Activated CD8-positive, alpha-beta T cell treated with anti-CD3 and anti-CD28 coated beads for 36 hours (primary cell): ENCODE results near the gene MIA2. TPM values are rescaled to one million over a fixed set of nuclear protein-coding genes. Genes with fewer than 3 reads are reported as not detected.

Experiments
- ATAC-seq: fragments of 200-7000 bp; cut with Tn5 transposase; one replicate; pipeline ENCODE4 v1.10.0; 2021; ENCODE audit warnings: mild to moderate bottlenecking, moderate library complexity
- CTCF ChIA-PET: fragments of 350-600 bp; sonication (Branson Sonifier 250); formaldehyde crosslinking; loops from one replicate; lab custom pipeline; 2021; ENCODE audit warnings: antibody characterized with exemption; lab: Charles Lee
- POLR2A ChIA-PET: fragments of 350-600 bp; sonication (Branson Sonifier 250); formaldehyde crosslinking; loops from one replicate; lab custom pipeline; 2021; ENCODE audit warnings: antibody characterized with exemption; lab: Charles Lee
- DNase-seq: peaks from one replicate; pipeline ENCODE4 v3.0.0-alpha.2; 2020
- H3K27ac Mint-ChIP-seq: one replicate; pipeline ENCODE4 v1.8.0; 2021; ENCODE audit warnings: mild to moderate bottlenecking, mixed read lengths
- H3K27me3 Mint-ChIP-seq: one replicate; pipeline ENCODE4 v1.8.0; 2021; ENCODE audit warnings: mixed read lengths
- H3K36me3 Mint-ChIP-seq: one replicate; pipeline ENCODE4 v1.8.0; 2021; ENCODE audit warnings: low read depth, mixed read lengths
- H3K4me1 Mint-ChIP-seq: one replicate; pipeline ENCODE4 v1.8.0; 2021; ENCODE audit warnings: low read depth, mixed read lengths
- H3K4me3 Mint-ChIP-seq: one replicate; pipeline ENCODE4 v1.8.0; 2021; ENCODE audit warnings: mild to moderate bottlenecking, moderate library complexity, mixed read lengths
- H3K9me3 Mint-ChIP-seq: one replicate; pipeline ENCODE4 v1.8.0; 2021; ENCODE audit warnings: mixed read lengths
- CTCF ChIP-seq: fragments of 200-600 bp; IDR thresholded peaks from one replicate; pipeline ENCODE4 v1.8.0; 2022; ENCODE audit warnings: antibody characterized with exemption, mild to moderate bottlenecking
- intact Hi-C: fragments of 100-400 bp; cut with micrococcal nuclease; formaldehyde crosslinking; loops from one replicate; pipeline ENCODE4 v1.10.0; 2022
- total RNA-seq, 2 experiments: library from RNA; stranded (reverse); gene quantifications; one replicate each; pipeline ENCODE4 v1.2.3, GENCODE V29; 2021

MIA2 gene
- total RNA-seq, 2 experiments from 2014 or later, result 17.6 to 18.3 TPM

- H3K27ac Mint-ChIP-seq, result peak overlapping the region; percentile 80
- intact Hi-C loops, result no loop called here
- H3K4me3 Mint-ChIP-seq, result no peak overlapping the region
- CTCF ChIA-PET, result no interaction called here
- H3K36me3 Mint-ChIP-seq, result peaks cover 10% of the 10 kb centered on the region
- H3K9me3 Mint-ChIP-seq, result no peaks in the 10 kb centered on the region
- ATAC-seq, result peak; percentile 82
- TF ChIP-seq CTCF, result no peak
- peaks cover 17% of the 10 kb centered on the region for H3K4me1 Mint-ChIP-seq
- no peaks in the 10 kb centered on the region for H3K27me3 Mint-ChIP-seq
- POLR2A ChIA-PET, result interaction anchor here (1.0 kb wide), 1 partner anchor 11 kb away, joined by 3 read pairs; no protein-coding TSS in a partner anchor
- DNase-seq, result peak; percentile 21
Observed at GRCh38 chr14:39395555-39396254, 162.0 kb downstream of the MIA2 start.

GRCh38 chr14:39396448-39396847 lies 162.7 kb downstream of the MIA2 start:
- peak overlapping the region; percentile 51 for H3K27ac Mint-ChIP-seq
- no peaks in the 10 kb centered on the region for H3K27me3 Mint-ChIP-seq
- CTCF ChIA-PET, result interaction anchor here (0.9 to 1.0 kb wide), 2 partner anchors 19 to 30 kb away, joined by 3 read pairs; no protein-coding TSS in a partner anchor
- POLR2A ChIA-PET, result no interaction called here
- ATAC-seq (no peak), DNase-seq (no peak)
- H3K4me1 Mint-ChIP-seq, result peaks cover 17% of the 10 kb centered on the region
- H3K4me3 Mint-ChIP-seq, result no peak overlapping the region
- no peak for TF ChIP-seq CTCF
- intact Hi-C loops, result no loop called here
- H3K36me3 Mint-ChIP-seq, result peaks cover 10% of the 10 kb centered on the region
- H3K9me3 Mint-ChIP-seq, result no peaks in the 10 kb centered on the region

- Mint-ChIP-seq H3K4me3 (no peak overlapping the region), H3K36me3 (peaks cover 13% of the 10 kb centered on the region), H3K4me1 (peaks cover 18% of the 10 kb centered on the region), H3K27ac (no peak overlapping the region), H3K9me3 (no peaks in the 10 kb centered on the region), H3K27me3 (no peaks in the 10 kb centered on the region)
- no peak for DNase-seq
- ChIA-PET POLR2A (no interaction called here), CTCF (no interaction called here)
- intact Hi-C loops, result no loop called here
- no peak for TF ChIP-seq CTCF
- ATAC-seq, result no peak
Observed at GRCh38 chr14:39398382-39398781, 164.7 kb downstream of the MIA2 start.

GRCh38 chr14:39406560-39406959 lies 172.8 kb downstream of the MIA2 start:
- Mint-ChIP-seq H3K27ac (no peak overlapping the region), H3K9me3 (peaks cover 13% of the 10 kb centered on the region), H3K27me3 (no peaks in the 10 kb centered on the region), H3K4me3 (no peak overlapping the region), H3K36me3 (peaks cover 13% of the 10 kb centered on the region), H3K4me1 (peaks cover 18% of the 10 kb centered on the region)
- DNase-seq (no peak), ATAC-seq (no peak)
- ChIA-PET POLR2A (interaction anchor here (0.8 kb wide), 1 partner anchor 19 kb away, joined by 3 read pairs; no protein-coding TSS in a partner anchor), CTCF (no interaction called here)
- intact Hi-C loops, result no loop called here
- TF ChIP-seq CTCF, result no peak

- Mint-ChIP-seq H3K9me3 (peaks cover 25% of the 10 kb centered on the region), H3K4me1 (peaks cover 17% of the 10 kb centered on the region), H3K4me3 (no peak overlapping the region), H3K27me3 (no peaks in the 10 kb centered on the region), H3K36me3 (peaks cover 39% of the 10 kb centered on the region), H3K27ac (no peak overlapping the region)
- no peak for TF ChIP-seq CTCF
- CTCF ChIA-PET, result interaction anchor here (0.7 to 1.8 kb wide), 5 partner anchors 11 to 265 kb away, joined by 3 to 8 read pairs (median 3); no protein-coding TSS in a partner anchor
- POLR2A ChIA-PET, result interaction anchor here (1.1 kb wide), 1 partner anchor 16 kb away, joined by 3 read pairs; the partner anchor contains the start of gene FBXO33
- ATAC-seq, result no peak
- intact Hi-C loops, result no loop called here
- DNase-seq, result no peak
Observed at GRCh38 chr14:39416072-39416471, 182.4 kb downstream of the MIA2 start.
